SHP77 (cell line): ENCODE data around the gene DTX2.
"Not testable (repeated sequence)": the region's sequence is repeated elsewhere in the genome, so short reads cannot be mapped to it uniquely, and the experiment has no call there.

ENCODE experiments used
- DNase-seq, 2 experiments: peaks; one replicate each; lab custom pipeline; 2025; lab: John Stamatoyannopoulos, UW

DTX2 gene

DNA sequence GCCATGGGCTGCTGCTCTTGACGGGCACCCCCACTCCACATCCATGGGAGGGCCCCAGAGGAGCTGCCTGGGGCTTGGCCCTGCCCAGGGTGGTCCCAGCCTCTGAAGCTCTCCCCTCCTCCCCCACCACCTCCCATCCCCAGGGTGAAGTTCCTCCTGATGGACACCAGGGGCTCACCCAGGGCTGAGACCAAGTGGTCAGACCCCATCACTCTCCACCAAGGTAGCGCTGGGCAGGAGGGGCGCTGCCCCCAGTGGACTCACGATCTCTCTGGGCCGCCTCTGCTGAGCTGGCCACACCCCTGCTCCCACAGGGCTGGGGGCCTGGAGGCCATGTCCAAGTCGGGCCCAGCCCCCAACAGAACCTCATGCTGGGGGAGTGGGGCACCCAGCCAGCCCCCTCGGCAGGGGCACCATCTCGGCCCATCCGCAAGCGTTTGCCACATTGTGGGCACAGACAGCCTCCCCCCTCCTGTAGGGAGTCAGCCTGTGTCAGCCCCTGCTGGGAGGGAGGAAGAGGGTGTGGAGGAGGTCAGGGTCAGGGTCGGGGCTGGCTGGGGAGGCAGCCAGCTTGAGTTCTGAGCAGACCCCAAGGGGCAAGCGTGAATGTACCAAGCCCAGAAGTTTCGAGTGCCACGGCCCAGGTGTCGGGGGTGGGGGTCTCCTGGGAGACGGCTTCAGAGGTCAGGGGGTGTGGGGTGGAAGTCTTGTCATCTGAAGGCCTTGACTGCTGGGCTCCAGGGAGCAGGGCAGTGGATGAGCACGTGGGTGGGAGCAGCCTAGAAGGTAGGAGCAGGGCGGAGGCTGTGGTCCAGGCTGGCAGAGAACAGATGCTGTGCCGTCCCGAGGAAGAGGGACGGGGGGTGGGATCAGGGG, 51.7 kb downstream of the DTX2 start:
- no peak for DNase-seq

DNA sequence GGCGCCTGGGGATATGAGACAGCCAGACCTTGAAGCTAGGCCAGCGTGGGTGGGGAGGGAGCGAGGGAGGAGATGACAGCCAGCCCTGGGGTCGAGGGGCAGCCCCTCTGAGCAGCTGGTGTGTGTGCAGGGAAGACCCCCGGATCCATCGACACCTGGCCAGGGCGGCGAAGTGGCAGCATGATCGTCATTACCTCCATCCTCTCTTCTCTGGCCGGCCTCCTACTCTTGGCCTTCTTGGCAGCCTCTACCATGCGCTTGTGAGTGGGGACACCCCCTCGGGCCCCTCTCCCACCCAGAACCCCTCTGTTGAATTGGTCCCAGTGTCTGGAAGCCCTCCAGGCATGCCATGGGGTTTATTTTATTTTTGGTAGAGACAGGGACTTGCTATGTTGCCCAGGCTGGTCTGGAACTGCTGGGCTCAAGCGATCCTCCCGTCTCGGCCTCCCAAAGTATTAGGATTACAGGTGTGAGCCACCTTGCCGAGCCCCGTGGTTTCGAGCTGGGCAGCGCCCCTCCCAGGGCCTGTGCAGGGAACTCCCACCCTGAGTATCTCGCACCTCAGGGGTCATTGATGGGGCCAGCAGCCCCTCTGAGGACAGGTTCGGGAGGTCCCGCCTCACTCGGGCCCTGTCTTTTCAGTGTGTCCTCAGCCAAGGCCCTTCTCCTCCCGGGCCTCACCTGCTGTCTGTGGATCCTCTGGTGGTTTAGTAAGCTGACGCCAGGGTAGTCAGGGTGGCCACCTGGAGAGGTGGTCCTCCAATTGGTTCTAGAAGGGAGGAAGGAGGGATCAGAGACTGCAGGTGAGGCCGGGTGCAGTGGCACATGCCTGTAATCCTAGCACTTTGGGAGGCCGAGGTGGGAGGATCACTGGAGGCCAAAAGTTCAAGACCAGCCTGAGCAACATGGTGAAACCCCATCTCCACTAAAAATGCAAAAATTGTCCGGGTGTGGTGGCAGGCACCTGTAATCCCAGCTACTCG, 52.6 kb downstream of the DTX2 start:
- DNase-seq = no peak

DNA sequence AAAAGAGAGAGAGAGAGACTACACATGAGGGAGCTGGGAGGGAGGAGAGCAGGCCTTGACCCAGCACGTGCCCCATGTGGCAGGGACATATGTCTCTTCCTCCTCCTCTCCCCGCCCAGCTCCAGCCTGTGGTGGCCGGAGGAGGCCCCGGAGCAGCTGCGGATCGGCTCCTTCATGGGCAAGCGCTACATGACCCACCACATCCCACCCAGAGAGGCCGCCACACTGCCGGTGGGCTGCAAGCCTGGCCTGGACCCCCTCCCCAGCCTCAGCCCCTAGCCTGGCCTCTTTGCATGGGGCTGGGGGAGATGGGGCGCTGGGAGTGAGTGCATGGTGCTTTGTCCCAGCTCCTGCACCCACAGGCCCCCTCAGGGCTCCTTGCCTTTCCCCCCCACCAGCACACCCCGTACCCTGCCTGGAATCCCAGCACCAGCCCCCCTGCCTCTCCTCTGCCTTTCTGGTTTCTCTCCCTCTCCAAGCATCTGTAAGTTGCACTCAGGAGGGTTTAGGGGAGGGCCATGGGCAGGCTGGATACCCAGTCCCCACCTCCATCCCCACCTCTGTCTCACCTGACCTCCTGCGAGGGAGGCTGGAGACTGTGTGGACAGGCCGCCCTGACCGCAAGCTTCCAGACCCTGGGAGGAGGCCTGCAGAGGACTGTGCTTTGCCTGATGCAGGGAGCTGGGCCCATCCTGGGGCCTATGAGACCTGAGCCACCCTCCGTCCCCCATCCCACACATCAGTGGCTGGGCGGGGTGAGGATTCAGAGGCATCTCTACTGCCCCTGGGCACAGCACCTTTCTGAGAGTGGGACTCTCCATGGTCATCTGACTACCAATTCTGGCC, 53.6 kb downstream of the DTX2 start:
- DNase-seq = no peak

DNA sequence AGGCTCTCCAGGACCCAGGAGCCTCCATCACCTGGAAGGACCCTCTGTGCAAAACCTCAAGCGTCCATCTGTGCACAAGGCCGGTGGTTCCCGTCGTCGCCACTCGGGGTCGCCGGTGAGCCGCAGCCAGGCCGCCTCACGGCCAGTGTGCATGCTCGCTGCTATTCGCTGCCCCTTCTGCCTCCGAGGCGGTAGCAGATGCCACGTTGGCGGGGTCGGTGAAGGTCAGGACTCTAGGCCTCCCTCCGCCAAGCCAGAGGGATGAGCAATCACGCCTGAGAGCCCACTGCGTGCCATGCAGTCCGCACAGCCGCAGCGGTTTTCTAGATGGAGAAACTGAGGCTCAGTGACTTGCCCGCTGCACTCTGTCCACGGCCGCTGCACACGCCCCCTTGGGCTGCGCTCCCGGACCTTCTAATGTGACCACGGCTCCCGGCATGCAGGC, 54.5 kb downstream of the DTX2 start:
- peak; percentile 25 to 35 for DNase-seq

DNA sequence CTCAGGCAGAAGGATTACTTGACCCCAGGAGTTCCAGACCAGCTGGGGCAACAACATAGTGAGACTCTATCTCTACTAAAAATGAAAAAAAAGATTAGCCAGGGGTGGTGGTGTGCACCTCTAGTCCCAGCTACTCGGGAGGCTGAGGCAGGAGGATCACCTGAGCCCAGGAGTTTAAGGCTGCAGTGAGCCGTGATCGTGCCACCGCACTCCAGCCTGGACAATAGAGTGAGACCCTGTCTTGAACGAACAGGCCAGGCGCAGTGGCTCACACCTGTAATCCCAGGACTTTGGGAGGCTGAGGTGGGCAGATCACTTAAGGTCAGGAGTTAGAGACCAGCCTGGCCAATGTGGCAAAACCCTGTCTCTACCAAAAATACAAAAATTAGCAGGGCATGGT, 55.4 kb downstream of the DTX2 start:
- DNase-seq = not testable (repeated sequence)

DNA sequence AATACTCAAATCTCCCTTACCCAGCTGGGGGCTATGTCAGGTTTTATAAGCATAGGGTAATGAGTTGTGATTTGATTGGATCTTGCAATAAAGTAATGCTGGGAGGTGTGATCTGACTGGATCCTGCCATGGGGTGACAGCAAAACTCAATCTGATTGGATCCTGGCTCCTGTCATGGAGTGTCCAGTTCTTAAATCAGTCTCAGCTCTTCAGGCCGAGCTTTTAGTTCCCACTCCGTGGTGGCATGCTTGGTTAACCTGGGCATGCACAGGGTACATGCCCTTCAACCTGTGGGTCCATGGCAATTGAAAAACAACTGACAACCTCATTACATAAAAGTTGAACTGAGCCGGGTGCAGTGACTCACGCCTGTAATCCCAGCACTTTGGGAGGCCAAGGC, 64.7 kb downstream of the DTX2 start:
- DNase-seq = not testable (repeated sequence)

DNA sequence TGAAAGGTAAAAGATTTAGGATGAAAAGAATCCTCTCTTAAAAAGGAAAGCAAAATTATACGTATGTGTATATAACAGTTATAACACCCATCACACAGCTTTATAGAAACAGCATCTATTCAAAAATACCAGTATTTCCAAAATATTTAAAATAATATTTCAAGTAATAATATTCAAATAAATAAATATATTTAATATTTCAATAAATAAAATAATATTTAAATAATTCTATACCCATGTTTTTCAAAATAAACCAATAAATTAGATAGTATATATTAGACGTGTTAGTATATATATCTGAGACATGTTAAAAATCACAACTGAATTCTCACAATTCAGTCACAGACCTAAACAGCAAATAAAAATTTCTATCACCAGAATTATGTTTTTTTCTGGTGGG, 70.1 kb downstream of the DTX2 start:
- not testable (repeated sequence) for DNase-seq

DNA sequence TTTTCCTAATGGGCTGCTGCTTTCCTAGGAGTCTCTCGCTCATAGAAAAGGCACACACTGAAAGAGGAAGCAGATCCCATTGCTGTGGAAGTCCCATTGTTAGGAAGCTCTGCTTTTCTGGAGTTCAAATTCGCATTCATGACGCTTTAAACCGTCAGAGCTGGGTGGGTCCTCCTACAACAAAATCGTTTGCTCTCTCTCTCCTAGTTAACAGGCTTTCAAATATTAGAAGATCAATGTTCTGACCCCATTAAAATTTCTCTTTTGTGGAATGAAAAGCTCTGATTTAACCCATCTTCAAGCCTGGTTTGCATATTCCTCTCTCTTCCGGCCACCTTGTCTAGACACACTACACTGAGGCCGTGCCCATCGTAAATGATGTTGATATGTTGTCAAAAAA, 81.7 kb downstream of the DTX2 start, which contains the start of gene SPDYE16:
SPDYE16 (minus strand) TSS at position 101 of the 400 bp plus-strand sequence. CDS start 1,838 bp downstream, outside the sequence.
- not testable (repeated sequence) for DNase-seq

DNA sequence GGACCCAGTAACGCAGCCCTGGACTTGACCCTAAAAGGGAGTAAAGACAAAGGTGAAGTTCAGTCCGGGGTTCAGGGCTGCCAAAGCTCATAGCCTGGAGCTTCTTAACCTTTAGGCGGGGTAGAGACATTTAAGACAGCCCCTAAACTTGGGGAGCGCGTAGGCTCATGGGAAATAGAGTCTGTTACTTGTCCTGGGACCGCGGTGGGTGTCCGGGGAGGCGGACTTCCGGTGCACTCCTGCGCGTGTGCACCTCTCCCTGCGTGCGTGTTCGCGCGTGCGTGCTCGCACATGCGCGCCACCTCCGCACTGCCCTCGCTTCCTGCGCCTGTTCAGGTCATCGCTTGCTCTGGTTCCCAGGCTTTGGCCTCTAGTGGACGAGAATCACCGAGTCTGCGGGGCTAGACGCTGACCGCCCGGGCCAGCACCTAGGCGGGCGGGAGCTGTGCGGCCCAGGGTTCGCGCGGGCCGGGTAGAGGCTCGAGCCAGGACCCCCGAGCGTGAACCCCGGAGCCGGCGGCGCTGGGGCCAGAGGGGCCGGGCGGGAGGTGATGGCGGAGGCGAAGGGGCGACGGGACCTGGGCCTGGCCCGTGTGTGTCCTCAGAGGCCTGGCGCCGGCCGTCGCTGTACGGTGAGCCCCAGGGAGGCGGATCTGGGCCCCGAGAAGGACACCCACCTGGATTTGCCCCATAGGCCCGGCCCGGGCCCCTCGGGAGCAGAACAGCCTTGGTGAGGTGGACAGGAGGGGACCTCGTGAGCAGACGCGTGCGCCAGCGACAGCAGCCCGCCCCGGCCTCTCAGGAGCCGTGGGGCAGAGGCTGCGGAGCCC, 87.7 kb downstream of the DTX2 start:
- DNase-seq = peak; percentile 83 to 86

DNA sequence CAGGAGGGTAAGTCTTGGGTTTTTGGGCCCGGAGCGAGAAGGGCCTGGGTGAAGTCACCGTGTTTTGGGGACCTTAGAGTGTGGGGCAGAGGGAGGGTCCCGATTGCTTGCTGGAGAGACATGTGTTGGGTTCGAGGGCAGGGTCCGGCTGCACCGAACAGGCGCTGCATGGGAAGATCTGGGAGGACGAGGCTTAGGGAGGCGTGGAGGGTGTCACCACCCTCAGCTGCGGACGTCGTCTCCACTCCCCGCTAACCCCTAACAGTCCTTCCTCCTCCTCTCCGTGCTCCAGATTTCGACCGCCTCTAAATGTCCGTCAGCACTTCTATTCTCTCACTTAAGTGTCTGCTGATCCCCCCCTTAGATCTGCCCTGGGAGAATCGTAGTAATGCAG, 88.3 kb downstream of the DTX2 start:
- DNase-seq = not testable (repeated sequence)

DNA sequence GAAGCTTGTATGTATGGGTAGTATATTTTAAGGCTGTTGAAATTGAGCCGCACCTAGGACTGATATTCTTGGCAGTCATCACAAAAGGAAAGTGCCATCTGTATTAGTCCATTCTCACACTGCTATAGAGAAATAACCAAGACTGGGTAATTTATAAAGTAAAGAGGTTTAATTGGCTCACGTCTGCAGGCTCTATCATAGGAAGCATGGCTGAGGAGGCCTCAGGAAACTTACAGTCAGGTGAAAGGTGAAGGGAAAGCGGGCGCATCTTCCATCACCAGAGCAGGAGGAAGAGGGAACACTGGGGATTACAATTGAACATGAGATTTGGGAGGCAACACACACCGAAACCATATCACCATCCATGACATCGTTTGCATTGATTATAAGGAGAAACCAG, 90.5 kb downstream of the DTX2 start:
- not testable (repeated sequence) for DNase-seq
